AG09309 (cell line): ENCODE measurements around the gene PLEKHA8.

Experiments
- DNase-seq: peaks from one replicate; pipeline ENCODE4 v3.0.0-alpha.2; 2010; ENCODE audit warnings: low read depth
- H3K4me3 ChIP-seq: 2 replicates; pipeline ENCODE4 v1.5.1; 2011; ENCODE audit warnings: mild to moderate bottlenecking, low read depth, low read length, moderate library complexity; ENCODE audit not compliant: control insufficient read depth
- TF ChIP-seq, protein P1 (sequence below): IDR thresholded peaks from 2 replicates; pipeline ENCODE4 v1.5.1; 2011; ENCODE audit warnings: mild to moderate bottlenecking, low read depth, low read length, inconsistent platforms; ENCODE audit not compliant: insufficient read depth, control insufficient read depth; ENCODE audit errors: missing control alignments

Gene PLEKHA8

DNA sequence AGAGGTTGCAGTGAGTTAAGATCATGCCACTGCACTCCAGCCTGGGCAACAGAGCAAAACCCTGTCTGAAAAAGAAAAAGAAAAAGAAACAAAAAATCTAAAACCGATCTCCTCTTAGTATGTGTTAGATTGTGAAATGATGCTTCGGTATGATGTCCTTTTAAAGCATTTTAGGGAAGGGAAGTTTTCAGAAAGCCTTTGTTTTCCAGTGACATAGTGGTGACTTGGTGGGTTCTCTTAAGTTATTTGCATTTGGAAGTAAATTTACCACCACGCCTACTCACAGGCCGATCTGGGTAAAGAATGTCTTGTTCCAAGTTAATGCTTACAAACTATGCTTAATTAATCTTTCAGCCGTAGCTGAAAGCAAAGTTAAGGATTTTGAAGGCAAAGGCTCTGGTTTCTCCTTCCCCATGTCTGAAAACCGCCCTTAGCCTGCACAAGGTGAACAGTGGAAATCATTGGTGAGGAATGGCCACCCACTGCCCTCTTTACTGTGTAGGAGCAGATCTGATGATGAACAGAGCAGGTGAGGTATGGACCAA lies 117.3 kb downstream of the PLEKHA8 start:
- no peak for DNase-seq
- no peak overlapping the region for H3K4me3 ChIP-seq
- TF ChIP-seq, protein P1, sequence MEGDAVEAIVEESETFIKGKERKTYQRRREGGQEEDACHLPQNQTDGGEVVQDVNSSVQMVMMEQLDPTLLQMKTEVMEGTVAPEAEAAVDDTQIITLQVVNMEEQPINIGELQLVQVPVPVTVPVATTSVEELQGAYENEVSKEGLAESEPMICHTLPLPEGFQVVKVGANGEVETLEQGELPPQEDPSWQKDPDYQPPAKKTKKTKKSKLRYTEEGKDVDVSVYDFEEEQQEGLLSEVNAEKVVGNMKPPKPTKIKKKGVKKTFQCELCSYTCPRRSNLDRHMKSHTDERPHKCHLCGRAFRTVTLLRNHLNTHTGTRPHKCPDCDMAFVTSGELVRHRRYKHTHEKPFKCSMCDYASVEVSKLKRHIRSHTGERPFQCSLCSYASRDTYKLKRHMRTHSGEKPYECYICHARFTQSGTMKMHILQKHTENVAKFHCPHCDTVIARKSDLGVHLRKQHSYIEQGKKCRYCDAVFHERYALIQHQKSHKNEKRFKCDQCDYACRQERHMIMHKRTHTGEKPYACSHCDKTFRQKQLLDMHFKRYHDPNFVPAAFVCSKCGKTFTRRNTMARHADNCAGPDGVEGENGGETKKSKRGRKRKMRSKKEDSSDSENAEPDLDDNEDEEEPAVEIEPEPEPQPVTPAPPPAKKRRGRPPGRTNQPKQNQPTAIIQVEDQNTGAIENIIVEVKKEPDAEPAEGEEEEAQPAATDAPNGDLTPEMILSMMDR = no peak

DNA sequence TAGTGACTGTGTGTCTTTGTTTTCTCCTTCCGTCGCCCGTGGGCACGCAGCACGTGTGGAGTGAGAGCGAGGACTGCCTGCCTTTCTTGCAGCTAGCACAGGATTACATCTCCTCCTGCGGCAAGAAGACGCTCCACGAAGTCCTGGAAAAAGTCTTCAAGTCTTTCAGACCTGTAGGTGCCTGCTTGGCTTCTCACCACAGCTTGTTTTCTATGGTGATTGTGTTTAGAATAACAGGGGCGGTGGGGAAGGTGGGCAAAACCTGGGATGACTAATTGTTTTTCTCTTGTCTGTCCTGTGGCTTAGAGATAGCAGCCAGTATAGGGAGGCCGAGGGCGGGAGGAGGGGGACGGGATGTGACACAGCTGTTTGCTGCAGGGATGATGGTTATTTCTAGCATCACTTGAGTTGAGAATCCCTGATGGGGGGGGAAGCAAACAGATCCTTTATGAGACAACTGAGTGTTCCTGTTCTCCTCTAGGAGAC lies 118.0 kb downstream of the PLEKHA8 start:
- H3K4me3 ChIP-seq = no peak overlapping the region
- TF ChIP-seq, protein P1 = no peak
- DNase-seq = no peak

DNA sequence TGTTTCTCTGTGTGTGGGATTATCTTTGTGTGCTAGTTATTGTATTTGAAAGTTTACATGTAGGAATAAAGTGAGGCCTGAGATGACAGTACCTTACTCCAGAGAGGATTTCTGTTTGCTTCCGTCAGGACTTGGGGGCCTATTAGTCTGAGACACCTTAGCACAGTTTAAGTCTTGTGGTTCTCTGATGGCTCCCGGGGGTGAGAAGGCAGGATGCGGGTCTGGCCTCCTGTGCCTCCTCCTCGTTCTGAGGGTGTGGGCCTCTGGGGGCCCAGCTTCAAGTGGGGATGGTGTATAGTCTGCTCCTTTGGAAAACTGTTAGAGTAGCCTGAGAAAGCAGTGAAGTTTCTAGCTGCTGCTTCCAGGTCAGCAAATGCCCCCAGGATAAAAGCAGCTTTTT lies 119.0 kb downstream of the PLEKHA8 start:
- H3K4me3 ChIP-seq = no peak overlapping the region
- no peak for DNase-seq
- TF ChIP-seq, protein P1 = no peak

DNA sequence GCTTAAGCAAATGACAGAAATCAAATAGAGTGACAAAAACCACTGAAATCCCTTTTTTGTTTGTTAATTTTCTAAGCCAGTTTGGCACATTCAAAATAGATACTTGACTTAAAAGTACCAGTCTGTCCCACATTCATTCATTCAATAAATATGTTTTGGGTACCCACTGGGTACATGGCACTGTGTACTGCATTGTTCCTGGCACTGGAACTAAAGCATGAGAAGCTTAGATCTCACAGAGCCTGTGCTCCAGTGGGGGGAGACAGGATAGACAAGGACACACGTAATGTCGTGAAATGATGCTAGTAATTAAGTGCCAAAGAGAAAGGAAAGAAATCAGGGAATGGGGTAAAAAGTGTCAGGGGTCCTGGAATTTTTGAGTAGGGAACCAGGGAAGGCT lies 119.6 kb downstream of the PLEKHA8 start:
- TF ChIP-seq, protein P1 = no peak
- H3K4me3 ChIP-seq = no peak overlapping the region
- DNase-seq = no peak

DNA sequence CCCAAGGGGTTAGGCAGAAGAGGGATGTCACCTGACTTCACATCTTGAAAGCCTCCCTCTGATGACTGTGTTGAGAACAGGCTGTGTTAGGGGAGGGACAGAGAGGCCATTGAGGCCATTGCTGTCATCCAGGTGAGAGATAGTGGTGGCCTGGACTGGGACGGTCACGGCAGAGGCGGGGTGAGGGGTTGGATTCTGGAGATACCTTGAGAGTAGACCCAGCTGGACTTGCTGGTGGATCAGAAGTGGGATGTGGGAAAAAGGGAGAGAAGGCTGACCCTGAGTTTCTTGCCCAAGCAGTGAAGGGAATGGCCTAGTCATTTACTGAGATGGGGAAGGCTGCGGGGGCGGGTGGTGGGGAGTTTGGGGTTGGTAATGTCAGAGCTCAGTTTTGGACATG lies 120.2 kb downstream of the PLEKHA8 start:
- no peak overlapping the region for H3K4me3 ChIP-seq
- no peak for DNase-seq
- TF ChIP-seq, protein P1 = no peak

DNA sequence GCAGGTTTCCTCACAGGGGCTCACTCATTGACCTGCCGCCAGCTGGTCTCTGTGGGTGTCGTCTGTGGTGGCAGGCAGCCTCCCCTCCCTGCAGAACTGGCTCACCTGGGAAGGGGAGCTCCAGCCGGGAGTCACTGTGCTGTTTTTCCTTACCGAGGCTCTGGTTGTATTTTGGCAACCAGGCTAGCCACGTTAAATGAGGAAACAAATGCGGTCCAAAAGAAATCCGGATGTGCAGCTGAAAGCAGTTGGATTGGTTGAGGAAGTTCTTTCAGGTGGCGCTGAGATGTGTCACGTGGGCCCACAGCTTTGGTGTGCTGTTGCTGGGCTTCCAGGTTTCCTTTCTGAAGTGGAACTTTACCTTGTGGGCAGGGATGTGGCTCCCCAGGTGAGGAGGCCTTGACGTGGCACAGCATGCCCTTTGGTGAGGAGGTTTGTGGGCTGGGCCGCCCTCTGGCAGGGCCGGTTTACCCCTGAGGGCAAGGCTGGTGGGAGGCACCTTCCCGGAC lies 120.8 kb downstream of the PLEKHA8 start:
- TF ChIP-seq, protein P1 = no peak
- DNase-seq = no peak
- no peak overlapping the region for H3K4me3 ChIP-seq
